ENCODE measurements around the gene SLC9A1. TPM values are rescaled to one million over a fixed set of nuclear protein-coding genes. Genes with fewer than 3 reads are reported as not detected.

SLC9A1 gene
- total and polyA plus RNA-seq, 10 of the 15 experiments (the other 5 are each of a cell fraction or from before 2014, with no cell fraction given): 0.87 to 21.4 (median 4.3) TPM

- no peaks in the 10 kb centered on the region for H3K27me3 ChIP-seq (replicated peaks in 1 of 2; ENCODE audit: control insufficient read depth in 2 of 2, insufficient read depth in 2 of 2, low read length in 1 of 2)
- no peaks in the 10 kb centered on the region for H3K9me3 ChIP-seq (replicated peaks; ENCODE audit: control insufficient read depth, insufficient read depth, low read length)
- peaks cover 14% of the 10 kb centered on the region for H3K4me1 ChIP-seq (ENCODE audit: control insufficient read depth, insufficient read depth, low read length)
- intact Hi-C loops (cut with micrococcal nuclease; ENCODE audit: unreplicated experiment): no loop called here
- no TSS peak for BruUV-seq (replicated peaks)
- no peak overlapping the region for H2AFZ ChIP-seq (ENCODE audit: control insufficient read depth, low read depth, low read length)
- ChIA-PET CTCF (interaction anchor here (0.8 to 16.9 kb wide), 16 partner anchors 11 to 294 kb away, joined by 3 to 577 read pairs (median 6); partner anchors contain the start of genes SLC9A1 and TRNP1), RAD21 (ENCODE audit: unreplicated experiment) (interaction anchor here (0.5 to 12.7 kb wide), 20 partner anchors 12 to 603 kb away, joined by 3 to 224 read pairs (median 5); partner anchors contain the start of genes SLC9A1 and TRNP1), POLR2A (interaction anchor here (0.9 to 1.9 kb wide), 7 partner anchors 12 to 185 kb away, joined by 3 to 7 read pairs (median 4); partner anchors contain the start of gene SLC9A1), SMC1A (ENCODE audit: uncharacterized antibody, unreplicated experiment) (interaction anchor here (1.0 to 6.4 kb wide), 12 partner anchors 12 to 265 kb away, joined by 3 to 176 read pairs (median 4); partner anchors contain the start of gene SLC9A1)
- H3K27ac ChIP-seq (ENCODE audit: control insufficient read depth, insufficient read depth): no peak overlapping the region
- 91% methylated on average over 33 of the region's 33 CpGs for WGBS (ENCODE audit: insufficient coverage, insufficient replicate concordance, low lambda C conversion rate, missing lambda C conversion rate)
- no peak overlapping the region for H3K9ac ChIP-seq (ENCODE audit: control insufficient read depth, insufficient read depth, low read length)
- ATAC-seq: no peak
- peaks cover 1 to 3% of the 10 kb centered on the region in 2 experiments; a peak in 2 of 4 replicates for H3K36me3 ChIP-seq (ENCODE audit: control insufficient read depth in 2 of 2, insufficient read depth in 2 of 2, low read length in 1 of 2)
- FAIRE-seq: no peak
- no peaks in the 10 kb centered on the region for H4K20me1 ChIP-seq (ENCODE audit: control insufficient read depth, insufficient read depth)
- DNase-seq (ENCODE audit: low read depth, low spot score): no peak
- no peaks in the 10 kb centered on the region for H3K79me2 ChIP-seq (ENCODE audit: control insufficient read depth, insufficient read depth, low read length)
- in situ Hi-C loops (cut with MboI): loop anchor here (5.0 kb wide), 3 partner anchors 97 to 292 kb away; partner anchors contain the start of gene GPR3
- H3K4me3 ChIP-seq: no peak overlapping the region
- TF ChIP-seq FOS (IDR thresholded peaks at IDR 0.05; ENCODE audit: borderline replicate concordance, extremely low read depth, insufficient read length): no peak
- TF ChIP-seq NKRF (conservative IDR thresholded peaks at IDR 0.05): no peak
- TF ChIP-seq SIX5 (IDR thresholded peaks at IDR 0.05; ENCODE audit: low read depth, low read length, severe bottlenecking): no peak
- no peak for TF ChIP-seq HCFC1 (IDR thresholded peaks at IDR 0.05; ENCODE audit: low read length)
- TF ChIP-seq EGR1 (IDR thresholded peaks at IDR 0.05; ENCODE audit: borderline replicate concordance in 1 of 2, low read depth in 2 of 2, low read length in 2 of 2): no peak
- no peak for TF ChIP-seq CREB1 (IDR thresholded peaks at IDR 0.05; ENCODE audit: low read depth)
- TF ChIP-seq RB1 (IDR thresholded peaks at IDR 0.05; ENCODE audit: borderline replicate concordance): no peak
- no peak for TF ChIP-seq MEF2B (IDR thresholded peaks at IDR 0.05; ENCODE audit: partially characterized antibody, poor library complexity, severe bottlenecking)
- no peak for TF ChIP-seq NR2F1 (conservative IDR thresholded peaks at IDR 0.05)
- no peak for TF ChIP-seq SMARCA5 (IDR thresholded peaks at IDR 0.05)
- TF ChIP-seq SRF (IDR thresholded peaks at IDR 0.05; ENCODE audit: low read depth in 2 of 2, low read length in 2 of 2): no peak
- no peak for TF ChIP-seq CEBPB (IDR thresholded peaks at IDR 0.05; ENCODE audit: borderline replicate concordance in 1 of 2, low read depth in 2 of 2, low read length in 2 of 2)
- no peak for TF ChIP-seq HDGF (IDR thresholded peaks at IDR 0.05)
- TF ChIP-seq ZBTB11 (CRISPR knock-in tag; IDR thresholded peaks at IDR 0.05): no peak
- no peak for TF ChIP-seq TARDBP (IDR thresholded peaks at IDR 0.05; ENCODE audit: borderline replicate concordance)
- H3K4me2 ChIP-seq (ENCODE audit: control insufficient read depth, insufficient read depth): no peak overlapping the region
Observed at GRCh38 chr1:27100335-27101053, 54.4 kb downstream of the SLC9A1 start.

Measured in GM12878 (cell line).